NAMALWA (cell line): ENCODE data around the gene ZFYVE9.

Experiments used
- DNase-seq: peaks from one replicate; pipeline ENCODE4 v3.0.0-alpha.2; 2015; ENCODE audit warnings: low spot score

Gene ZFYVE9

DNA sequence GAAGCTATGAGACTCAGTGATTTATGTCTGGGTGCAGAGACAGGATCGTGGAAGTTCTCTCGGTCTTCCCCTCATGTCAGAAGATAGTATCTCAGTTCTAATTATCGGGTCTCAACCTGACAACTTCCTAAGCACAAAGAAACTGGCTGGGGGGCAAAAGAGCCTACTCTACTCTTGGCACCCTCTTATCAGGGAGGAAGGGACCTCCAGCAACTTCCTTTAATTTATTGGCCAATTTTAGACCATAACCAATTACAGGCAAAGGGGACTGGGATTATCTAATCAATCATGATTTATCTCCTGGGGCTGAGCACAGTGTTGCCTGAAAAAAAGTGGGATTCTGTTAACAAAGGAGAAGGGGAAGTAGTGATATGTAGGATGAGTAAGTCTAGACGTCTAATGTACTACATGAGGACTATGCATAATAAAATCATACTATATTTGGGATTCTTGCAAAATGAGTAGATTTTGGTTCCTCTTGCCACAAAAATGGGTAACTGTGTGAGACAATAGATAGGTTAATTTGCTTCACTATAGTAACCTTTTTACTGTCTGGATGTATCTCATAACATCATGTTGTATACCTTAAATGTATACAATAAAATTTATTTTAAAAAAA lies 98.8 kb downstream of the ZFYVE9 start:
- no peak for DNase-seq

DNA sequence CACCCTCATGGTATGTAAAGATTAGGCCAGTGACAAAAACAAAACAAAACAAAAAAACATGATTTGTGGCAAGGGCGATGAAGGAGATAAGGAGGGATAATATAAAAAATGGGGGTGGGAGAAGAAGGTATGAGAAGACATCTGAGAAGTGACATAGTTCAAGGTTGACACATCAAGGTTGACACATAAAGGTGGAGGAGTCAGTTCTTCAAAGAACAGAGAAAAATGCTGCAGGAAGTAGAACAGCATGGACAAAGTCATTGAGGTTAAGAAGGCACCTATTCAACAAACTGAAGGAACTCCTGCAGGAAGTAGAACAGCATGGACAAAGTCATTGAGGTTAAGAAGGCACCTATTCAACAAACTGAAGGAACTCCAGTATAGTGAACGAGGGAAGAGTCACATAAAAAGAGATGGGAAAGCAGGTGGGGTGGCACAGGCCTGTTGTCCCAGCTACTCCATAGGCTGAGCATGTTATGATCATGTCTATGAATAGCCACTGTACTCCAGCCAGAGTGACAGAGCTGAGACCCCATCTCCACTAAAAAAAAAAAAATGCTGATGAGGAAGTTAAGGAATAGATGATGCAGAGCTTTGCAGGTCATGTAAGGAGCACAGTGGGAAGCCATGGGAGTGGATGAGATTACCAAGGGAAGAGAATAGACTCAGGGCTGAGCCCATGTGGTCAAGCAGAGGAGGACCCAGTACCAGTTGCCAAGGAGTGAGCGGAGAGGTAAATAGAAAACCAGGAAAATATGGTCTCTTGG lies 101.5 kb downstream of the ZFYVE9 start:
- no peak for DNase-seq

DNA sequence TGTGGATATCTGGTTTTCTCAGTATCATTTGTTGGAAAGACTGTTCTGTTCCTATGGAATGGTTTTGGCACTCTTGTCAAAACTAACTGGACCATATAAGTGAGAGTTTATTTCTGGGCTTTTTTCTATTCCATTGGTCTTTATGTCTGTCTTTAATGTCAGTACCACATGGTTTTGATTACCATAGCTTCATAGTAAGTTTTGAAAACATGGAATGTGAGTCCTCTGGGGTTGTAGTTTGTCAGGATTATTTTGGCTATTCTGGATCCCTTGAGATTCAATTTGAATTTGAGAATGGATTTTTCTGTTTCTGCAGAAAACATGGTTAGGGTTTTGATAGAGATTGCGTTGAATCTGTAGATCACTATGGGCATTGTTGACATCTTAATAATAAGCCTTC lies 107.9 kb downstream of the ZFYVE9 start:
- DNase-seq: no peak

DNA sequence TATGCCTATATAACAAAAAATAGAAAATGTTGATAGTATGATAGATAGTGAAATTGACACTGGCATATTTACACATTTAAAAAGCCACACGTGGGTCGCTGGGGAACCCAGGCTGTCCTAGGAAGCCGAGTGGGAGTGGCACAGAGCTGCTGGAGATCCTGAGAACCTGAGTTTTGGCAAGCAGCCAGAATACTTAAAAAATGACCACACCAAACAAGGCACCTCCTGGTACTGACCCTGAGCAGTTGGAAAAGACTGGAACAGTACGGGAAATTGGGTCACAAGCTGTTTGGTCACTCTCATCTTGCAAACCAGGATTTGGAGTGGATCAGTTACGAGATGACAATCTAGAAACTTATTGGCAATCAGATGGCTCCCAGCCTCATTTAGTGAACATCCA lies 111.5 kb downstream of the ZFYVE9 start:
- no peak for DNase-seq

DNA sequence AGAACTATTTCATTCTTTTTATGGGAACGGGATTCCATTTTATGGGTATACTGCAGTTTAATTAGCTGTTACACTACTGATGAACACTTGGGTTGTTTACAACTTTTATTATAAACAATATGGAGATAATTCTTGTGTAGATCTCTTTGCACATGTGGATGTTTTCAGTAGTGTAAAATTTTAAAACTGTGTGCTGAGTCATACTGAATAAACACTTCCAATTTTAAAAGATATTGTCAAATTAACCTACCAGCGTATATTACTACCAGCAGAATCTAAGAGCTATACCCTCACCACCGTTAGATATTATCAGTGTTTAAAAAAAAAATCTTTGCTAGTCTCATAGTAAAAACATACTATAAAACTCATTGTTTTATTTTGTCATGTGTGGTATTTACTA lies 118.0 kb downstream of the ZFYVE9 start:
- DNase-seq: no peak

DNA sequence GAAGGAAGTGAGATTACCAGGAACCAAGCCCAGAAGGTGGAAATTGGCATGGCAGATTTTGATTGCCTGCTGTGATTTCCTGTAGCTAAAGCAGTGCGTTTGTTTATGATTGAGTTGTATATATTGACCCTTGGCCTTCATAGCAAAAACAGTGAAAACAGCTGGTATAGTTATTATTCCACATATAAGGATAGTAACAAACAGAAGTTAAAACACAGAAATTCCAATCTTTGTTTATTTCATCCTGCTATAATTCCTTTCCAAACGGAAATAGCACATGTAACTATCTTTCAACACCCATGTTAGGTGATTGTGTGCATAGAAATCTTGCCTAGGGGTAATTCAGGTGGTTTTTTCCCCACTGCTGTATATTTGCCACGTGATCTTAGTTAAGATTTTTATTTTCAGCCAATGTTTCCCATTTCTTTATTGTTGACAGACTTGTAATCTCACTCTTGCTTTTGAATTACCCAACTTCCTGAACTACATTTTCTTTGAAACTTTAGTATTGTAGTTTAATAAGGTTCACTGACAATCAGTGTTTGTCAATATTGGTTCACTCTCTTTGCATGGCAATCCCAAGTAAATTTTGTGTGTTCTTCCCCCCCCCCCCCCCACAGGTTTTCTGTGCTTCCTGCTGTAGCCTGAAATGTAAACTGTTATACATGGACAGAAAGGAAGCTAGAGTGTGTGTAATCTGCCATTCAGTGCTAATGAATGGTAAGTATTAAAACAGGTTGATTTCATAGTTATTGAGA lies 121.4 kb downstream of the ZFYVE9 start:
- DNase-seq: no peak

DNA sequence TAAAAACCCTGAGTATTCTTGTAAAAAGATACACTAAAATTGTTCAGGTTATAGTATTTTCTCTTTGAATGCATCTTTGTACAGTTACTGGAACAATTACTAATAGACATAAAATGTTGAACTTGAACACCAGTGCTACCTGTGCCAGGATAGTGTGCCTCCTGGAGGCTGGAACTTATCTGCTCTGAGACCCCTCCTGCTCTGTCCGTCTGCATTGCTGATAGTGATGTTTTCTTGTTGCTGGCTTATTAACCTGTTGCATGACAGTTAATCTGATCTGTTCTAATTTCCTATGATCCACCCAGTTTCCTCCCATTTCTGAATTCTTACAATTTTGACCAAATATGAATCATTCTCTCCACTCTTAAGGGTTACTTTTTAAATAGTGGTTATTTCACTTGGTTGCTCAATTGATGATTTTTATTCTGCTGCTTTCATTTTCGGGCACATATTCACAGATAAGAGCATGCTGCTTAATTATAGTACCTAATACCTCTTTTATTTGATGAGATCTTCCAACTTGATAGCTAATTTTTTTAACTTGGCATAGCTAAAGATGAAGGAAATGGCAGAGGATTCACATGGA lies 122.7 kb downstream of the ZFYVE9 start:
- DNase-seq: no peak

DNA sequence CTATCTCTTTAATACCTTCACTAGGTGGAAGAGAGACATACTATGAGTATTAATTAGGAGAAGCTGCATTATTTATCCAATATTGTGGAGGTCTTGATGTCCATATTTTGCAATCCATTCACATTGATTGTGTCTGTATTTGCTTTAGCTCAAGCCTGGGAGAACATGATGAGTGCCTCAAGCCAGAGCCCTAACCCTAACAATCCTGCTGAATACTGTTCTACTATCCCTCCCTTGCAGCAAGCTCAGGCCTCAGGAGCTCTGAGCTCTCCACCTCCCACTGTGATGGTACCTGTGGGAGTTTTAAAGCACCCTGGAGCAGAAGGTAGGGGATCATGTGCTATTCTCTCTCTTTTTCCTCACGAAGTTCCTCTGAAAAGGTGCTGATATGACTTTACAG lies 124.6 kb downstream of the ZFYVE9 start:
- DNase-seq: no peak

DNA sequence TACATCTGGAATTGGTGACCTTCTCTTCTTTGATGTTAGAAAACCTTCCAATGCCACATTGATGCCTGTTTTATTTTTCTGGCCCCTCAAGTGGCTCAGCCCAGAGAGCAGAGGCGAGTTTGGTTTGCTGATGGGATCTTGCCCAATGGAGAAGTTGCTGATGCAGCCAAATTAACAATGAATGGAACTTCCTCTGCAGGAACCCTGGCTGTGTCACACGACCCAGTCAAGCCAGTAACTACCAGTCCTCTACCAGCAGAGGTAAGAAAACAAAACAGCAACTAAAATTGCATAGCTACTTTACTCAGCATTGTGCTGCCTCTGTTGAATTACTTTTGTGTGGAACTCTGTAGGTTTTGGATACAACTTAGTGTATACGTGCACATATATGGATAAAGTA lies 126.5 kb downstream of the ZFYVE9 start:
- DNase-seq: no peak

DNA sequence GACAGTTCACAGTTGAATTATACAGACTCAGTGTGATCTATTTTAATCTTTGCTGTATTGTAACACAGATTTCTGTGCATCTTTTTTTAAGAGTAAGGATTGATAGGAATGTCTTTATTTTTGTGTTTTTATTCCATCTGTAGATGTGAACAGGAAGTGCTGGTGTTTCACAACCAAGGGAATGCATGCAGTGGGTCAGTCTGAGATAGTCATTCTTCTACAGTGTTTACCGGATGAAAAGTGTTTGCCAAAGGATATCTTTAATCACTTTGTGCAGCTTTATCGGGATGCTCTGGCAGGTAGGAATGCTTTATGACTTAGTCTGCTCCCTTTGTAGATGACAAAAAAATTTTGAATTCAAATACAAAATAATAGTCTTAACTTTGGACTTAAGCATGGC lies 139.6 kb downstream of the ZFYVE9 start:
- DNase-seq: no peak

DNA sequence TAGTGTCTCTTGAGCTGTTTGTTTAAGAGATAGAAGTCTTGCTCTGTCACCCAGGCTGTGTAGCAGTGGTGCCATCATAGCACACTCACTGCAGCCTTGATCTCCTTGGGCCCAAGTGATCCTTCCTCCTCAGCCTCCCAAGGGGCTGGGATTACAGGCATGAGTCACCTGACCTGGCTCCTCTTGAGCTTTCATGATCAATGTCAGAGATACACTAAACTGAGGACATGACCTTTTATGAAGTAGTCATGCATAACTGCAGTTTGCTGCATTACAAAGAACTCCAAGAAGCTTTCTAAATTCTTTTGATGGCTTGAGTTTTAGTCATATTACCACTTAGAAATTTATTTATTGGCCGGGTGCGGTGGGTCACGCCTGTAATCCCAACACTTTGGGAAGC lies 146.4 kb downstream of the ZFYVE9 start:
- no peak for DNase-seq

DNA sequence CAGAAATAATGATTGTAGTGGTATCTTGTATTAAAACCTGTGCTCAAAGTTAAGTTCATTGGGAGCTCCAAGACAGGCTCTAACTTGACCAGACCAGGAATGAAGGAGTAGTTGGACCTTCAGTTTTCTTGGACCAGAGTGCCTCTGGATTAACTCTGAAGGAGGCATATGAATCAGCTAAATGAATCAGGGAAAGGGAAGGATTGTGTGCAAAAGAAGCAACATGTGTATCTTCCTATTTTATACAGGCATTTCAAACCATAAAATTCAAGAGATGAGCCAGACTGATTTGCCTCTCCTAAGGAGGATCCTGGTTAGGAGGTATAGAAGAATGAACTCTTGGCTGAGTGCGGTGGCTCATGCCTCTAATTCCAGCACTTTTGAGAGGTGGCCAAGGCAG lies 152.7 kb downstream of the ZFYVE9 start:
- no peak for DNase-seq

DNA sequence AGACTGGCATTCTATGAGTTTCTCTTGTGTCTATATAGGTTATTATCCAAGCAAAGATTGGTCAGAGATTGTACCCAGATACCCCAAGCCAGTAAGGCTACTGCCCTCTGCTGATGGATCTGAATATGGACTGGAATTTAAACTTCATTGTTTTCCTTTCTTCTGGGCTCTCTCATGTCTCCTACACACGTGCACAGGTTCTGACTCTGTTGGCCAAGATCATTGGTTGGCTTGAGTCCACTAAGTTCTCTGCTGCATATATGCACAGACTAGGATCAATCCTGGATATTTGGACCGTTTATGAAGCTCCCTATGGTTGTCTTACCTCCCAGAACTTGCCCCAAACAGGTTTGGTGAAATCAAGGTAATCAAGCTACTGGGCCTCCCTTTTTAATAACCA lies 154.5 kb downstream of the ZFYVE9 start:
- peak; percentile 76 for DNase-seq

DNA sequence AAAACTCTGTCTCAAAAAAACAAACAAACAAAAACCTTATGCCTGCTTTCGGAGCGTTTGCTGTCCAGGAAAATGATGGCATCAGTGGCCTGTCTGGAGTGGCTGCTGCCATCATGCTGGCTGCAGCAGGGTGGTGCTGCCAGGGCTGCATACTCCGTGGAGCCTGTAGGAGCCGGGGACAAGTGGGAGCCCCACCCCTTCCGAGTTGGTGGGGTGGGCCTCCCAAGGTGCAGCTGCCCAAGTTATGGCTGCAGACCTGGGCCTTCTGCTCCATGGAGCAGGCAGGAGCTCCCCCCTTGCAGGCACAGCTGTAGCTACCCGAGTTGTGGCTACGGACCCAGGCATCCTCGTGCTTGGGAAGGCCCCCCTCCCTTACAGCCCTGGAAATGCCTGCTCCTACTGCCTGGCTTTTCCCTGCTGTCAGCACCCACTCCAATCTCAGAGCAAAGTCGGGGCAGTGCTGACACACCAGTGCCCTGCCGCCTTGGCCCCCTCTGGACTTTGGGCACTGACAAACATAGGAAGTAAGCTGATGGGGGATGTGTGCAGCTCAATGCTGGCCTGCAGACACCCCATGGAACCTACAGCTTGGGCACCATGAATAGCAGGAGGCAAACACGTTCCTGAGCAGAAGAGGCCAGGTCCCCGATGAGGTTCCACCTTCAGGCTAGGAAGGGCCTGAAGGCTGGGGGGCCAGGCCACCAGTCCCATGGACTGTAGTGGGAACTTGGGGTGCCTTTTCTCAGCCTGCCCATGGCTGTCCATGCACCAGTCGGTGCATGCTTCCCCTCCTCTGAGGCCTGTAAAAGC lies 163.7 kb downstream of the ZFYVE9 start:
- DNase-seq: no peak

DNA sequence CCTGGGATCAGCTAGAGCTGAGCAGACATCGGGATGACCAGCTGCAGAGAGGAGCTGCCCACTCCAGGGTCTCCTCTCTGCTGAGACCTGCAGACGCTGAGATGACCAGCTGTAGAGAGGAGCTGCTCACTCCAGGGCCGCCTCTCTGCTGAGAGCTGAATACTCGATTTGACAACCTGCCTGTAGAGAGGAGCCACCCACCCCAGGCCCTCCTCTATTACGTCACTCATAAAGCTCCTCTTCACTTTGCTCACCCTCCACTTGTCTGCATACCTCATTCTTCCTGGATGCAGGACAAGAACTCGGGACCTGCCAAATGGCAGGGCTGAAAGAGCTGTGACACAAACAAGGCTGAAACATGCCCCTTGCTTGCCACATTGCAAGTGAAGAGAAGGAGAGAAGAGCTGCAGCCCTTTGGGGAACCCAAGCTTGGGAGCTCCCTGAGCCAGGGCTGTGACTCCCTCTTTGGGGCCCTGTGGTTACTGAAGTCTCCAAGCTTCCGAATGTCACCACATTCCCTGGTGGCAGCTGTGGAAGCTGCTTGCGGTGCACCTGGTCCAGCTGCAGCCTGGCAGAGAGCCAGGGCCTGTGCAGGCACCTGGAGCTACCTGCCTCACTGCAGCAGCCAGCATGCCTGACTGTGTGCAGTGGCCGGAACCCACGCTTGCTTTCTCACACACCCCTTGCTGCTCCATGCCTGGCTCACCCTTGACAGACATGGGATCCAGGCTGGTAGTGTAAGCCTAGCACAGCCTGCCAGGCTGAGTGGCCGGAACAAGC lies 164.5 kb downstream of the ZFYVE9 start:
- DNase-seq: peak; percentile 28

DNA sequence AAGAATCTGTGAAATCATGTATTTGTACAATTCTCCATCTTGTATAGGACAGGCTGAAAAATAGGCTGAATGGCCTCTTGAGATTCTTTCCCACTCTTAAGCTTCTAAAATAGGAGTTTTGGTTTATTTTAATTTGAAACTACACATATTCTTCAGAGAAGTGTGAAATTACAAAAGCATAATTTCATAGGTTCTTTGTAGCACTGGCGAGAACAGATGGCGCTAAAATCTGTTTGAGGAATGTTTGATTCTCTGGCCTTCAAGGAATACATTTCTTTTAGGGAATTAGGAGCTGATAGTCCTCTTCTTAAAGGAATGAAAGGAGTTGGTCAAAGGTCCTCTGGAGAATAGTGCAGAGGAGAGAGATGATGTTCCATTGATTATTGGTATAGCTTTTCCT lies 179.2 kb downstream of the ZFYVE9 start:
- no peak for DNase-seq

DNA sequence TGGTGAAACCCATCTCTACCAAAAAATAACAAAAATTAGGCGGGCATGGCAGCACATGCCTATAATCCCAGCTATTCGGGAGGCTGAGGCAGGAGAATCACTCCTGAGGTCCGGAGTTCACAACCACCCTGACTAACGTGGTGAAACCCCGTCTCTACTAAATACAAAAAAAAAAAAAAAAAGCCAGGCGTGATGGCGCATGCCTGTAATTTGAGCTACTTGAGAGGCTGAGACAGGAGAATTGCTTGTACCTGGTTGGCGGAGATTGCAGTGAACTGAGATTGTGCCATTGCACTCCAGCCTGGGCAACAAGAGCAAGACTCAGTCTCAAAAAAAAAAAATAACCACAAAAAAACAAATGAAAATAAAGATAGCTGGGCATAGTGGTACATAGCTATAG lies 181.8 kb downstream of the ZFYVE9 start:
- no peak for DNase-seq

DNA sequence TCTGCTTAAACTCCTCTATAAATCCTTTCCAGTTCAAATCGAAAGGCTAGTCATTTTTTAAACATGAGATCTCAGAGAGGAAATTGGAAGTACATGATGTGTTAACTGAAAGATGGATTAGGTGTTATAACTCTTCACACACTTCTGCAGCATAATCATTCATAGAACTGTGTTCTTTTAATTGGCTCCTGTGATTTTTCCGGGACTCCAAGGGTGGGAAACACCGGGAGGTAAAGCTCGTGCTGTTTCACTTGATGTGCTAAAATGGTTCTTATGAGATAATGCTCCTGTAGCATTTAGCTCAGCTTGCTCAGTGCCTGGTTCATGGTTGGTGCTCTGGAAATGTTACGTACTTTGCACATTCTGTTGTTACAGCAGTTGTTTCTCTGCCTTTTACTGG lies 183.9 kb downstream of the ZFYVE9 start:
- no peak for DNase-seq

DNA sequence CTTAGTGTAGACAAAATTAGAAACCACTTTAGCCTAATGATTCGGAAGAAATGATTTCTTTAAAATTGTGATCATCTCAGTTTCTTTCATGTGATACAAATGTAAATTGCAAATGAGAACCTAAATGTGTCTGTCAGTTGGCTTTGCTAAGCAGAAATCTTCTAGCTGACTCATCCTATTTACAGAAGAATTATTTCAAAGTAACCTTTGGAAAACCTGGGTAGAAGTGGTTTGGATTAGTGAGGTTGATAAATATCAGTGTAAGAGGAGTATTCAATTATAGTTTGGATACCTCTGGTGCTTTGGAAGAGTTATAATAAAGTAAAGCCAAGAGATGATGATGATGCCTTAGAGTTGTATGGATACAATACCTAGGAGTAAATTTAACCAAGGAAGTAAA lies 186.7 kb downstream of the ZFYVE9 start:
- DNase-seq: no peak

DNA sequence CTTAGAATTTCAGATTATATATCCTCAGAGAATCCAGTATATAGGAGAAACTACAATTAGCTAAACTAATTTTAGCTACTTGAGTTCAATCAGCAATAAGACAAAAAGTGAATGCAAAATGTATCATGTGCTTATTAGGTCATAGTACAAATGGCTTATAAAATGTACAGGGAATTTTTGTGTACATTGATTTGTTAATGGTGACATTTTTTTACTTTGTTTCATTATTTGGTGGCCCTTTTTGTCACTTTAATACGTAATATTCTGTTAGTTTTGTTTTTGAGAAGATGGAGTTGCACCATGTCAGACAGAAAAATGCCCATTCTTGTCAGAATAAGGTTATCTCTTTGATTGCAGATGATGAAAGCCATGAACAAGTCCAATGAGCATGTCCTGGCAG lies 190.5 kb downstream of the ZFYVE9 start:
- DNase-seq: no peak

DNA sequence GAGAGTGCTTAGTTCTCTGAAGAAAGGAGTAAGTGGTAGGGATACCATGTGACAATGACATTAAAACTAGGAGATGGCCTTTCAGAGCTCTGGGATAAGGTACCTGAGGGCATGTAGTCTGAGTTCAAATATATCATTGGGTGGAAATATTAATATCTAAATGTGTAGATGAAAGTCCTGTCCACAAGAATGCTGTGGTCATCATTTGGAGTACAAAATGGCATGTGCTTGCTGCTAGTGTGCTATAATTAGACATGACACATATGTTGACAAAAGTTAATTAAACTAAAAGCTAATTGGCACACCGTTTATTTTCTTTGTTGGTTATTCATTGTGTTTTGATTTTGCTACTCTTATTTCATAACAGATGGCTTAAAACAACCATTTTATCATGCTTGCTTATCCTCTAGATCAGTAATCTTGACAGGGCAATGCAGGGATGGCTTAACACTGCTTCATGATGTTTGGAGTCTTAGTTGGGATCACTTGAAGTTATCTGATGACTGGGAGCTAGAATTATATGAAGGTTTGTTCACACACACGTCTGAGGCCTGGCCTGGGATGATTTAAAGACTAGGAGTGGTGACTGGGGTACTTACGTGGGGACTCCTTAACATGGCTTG lies 193.1 kb downstream of the ZFYVE9 start:
- DNase-seq: no peak
